Measurements from ENCODE around the gene RPAP2. TPM values are rescaled to one million over a fixed set of nuclear protein-coding genes. Genes with fewer than 3 reads are reported as not detected.

RPAP2 gene
- total RNA-seq, 6 experiments from 2014 or later: 7.1 to 12.7 (median 11.1) TPM

GRCh38 chr1:92410706-92411105 is 111.8 kb downstream of the RPAP2 start:
- no peaks in the 10 kb centered on the region for H3K36me3 ChIP-seq
- TF ChIP-seq CTCF (IDR thresholded peaks at IDR 0.05) (no peak), POLR2A (IDR thresholded peaks at IDR 0.05) (no peak)
- WGBS (ENCODE audit: insufficient coverage, low coverage, low lambda C conversion rate, missing lambda C conversion rate): no CpG with 5 or more reads among the region's 3 CpGs
- no peaks in the 10 kb centered on the region for H3K4me1 ChIP-seq
- H3K27me3 ChIP-seq: no peaks in the 10 kb centered on the region
- DNase-seq: no peak
- intact Hi-C loops (cut with DNase I): no loop called here
- ATAC-seq: no peak
- H3K27ac ChIP-seq: no peak overlapping the region
- H3K4me3 ChIP-seq: no peak overlapping the region
- no peaks in the 10 kb centered on the region for H3K9me3 ChIP-seq

GRCh38 chr1:92411511-92411910 is 112.7 kb downstream of the RPAP2 start:
- intact Hi-C loops (cut with DNase I): no loop called here
- DNase-seq: no peak

GRCh38 chr1:92419642-92420041 is 120.8 kb downstream of the RPAP2 start:
- ATAC-seq: no peak
- Histone ChIP-seq H3K27ac (no peak overlapping the region), H3K27me3 (no peaks in the 10 kb centered on the region), H3K9me3 (no peaks in the 10 kb centered on the region), H3K4me3 (no peak overlapping the region), H3K36me3 (no peaks in the 10 kb centered on the region), H3K4me1 (no peaks in the 10 kb centered on the region)
- intact Hi-C loops (cut with DNase I): no loop called here
- WGBS (ENCODE audit: insufficient coverage, low coverage, low lambda C conversion rate, missing lambda C conversion rate): 50% methylated on average over 4 of the region's 4 CpGs
- DNase-seq: no peak
- no peak for TF ChIP-seq POLR2A (IDR thresholded peaks at IDR 0.05)
- no peak for TF ChIP-seq CTCF (IDR thresholded peaks at IDR 0.05)

More at GRCh38 chr1:92411511-92411910, 112.7 kb downstream of the RPAP2 start:
- Histone ChIP-seq H3K36me3 (no peaks in the 10 kb centered on the region), H3K9me3 (no peaks in the 10 kb centered on the region), H3K4me3 (no peak overlapping the region), H3K27ac (no peak overlapping the region), H3K27me3 (no peaks in the 10 kb centered on the region), H3K4me1 (no peaks in the 10 kb centered on the region)
- no peak for ATAC-seq
- WGBS (ENCODE audit: insufficient coverage, low coverage, low lambda C conversion rate, missing lambda C conversion rate): 100% methylated on average over 1 of the region's 1 CpG
- TF ChIP-seq CTCF (IDR thresholded peaks at IDR 0.05) (no peak), POLR2A (IDR thresholded peaks at IDR 0.05) (no peak)

- Histone ChIP-seq H3K27ac (no peak overlapping the region), H3K4me3 (no peak overlapping the region), H3K9me3 (no peaks in the 10 kb centered on the region), H3K4me1 (no peaks in the 10 kb centered on the region), H3K36me3 (no peaks in the 10 kb centered on the region), H3K27me3 (no peaks in the 10 kb centered on the region)
- no peak for ATAC-seq
- intact Hi-C loops (cut with DNase I): no loop called here
- no peak for TF ChIP-seq CTCF (IDR thresholded peaks at IDR 0.05)
- TF ChIP-seq POLR2A (IDR thresholded peaks at IDR 0.05): no peak
- no peak for DNase-seq
- WGBS (ENCODE audit: insufficient coverage, low coverage, low lambda C conversion rate, missing lambda C conversion rate): 31% methylated on average over 4 of the region's 4 CpGs
These were observed 125.5 kb downstream of the RPAP2 start for GRCh38 chr1:92424381-92424780.

- no peak for DNase-seq
- ATAC-seq: no peak
- Histone ChIP-seq H3K9me3 (no peaks in the 10 kb centered on the region), H3K4me1 (no peaks in the 10 kb centered on the region), H3K27me3 (no peaks in the 10 kb centered on the region), H3K36me3 (no peaks in the 10 kb centered on the region), H3K4me3 (no peak overlapping the region), H3K27ac (no peak overlapping the region)
- TF ChIP-seq CTCF (IDR thresholded peaks at IDR 0.05) (no peak), POLR2A (IDR thresholded peaks at IDR 0.05) (no peak)
- 87% methylated on average over 2 of the region's 2 CpGs for WGBS (ENCODE audit: insufficient coverage, low coverage, low lambda C conversion rate, missing lambda C conversion rate)
- intact Hi-C loops (cut with DNase I): no loop called here
These were observed 126.8 kb downstream of the RPAP2 start for GRCh38 chr1:92425617-92426016.

Data from right lobe of liver (tissue), 6 donors.